Measurements from ENCODE around the gene USP4.
"Not testable (repeated sequence)": the region's sequence is repeated elsewhere in the genome, so short reads cannot be mapped to it uniquely, and the experiment has no call there.

The USP4 gene

GRCh38 chr3:49339941-49340800, at the start of gene USP4:
Gene USP4 (minus strand): TSS chr3:49340053. CDS start chr3:49340024, 29 bp downstream.
- DNase-seq (ENCODE audit: low spot score) = peak; percentile 88

- no peak for DNase-seq (ENCODE audit: low spot score)
Observed at GRCh38 chr3:49389297-49389696, 49.4 kb upstream of the USP4 start.

- DNase-seq (ENCODE audit: low spot score) = no peak
Observed at GRCh38 chr3:49388289-49388820, 48.5 kb upstream of the USP4 start.

- DNase-seq (ENCODE audit: low spot score) = no peak
Observed at GRCh38 chr3:49387721-49388120, 47.9 kb upstream of the USP4 start.

- DNase-seq (ENCODE audit: low spot score) = no peak
Observed at GRCh38 chr3:49386056-49386756, 46.4 kb upstream of the USP4 start.

- no peak for DNase-seq (ENCODE audit: low spot score)
Observed at GRCh38 chr3:49385617-49386016, 45.8 kb upstream of the USP4 start.

GRCh38 chr3:49383387-49383786, 43.5 kb upstream of the USP4 start:
- no peak for DNase-seq (ENCODE audit: low spot score)

- no peak for DNase-seq (ENCODE audit: low spot score)
Observed at GRCh38 chr3:49378249-49378895, 38.5 kb upstream of the USP4 start.

GRCh38 chr3:49377483-49377882, 37.6 kb upstream of the USP4 start:
- no peak for DNase-seq (ENCODE audit: low spot score)

GRCh38 chr3:49371946-49372345, 32.1 kb upstream of the USP4 start:
- DNase-seq (ENCODE audit: low spot score) = no peak

GRCh38 chr3:49370585-49371290, 30.9 kb upstream of the USP4 start:
- DNase-seq (ENCODE audit: low spot score) = no peak

- DNase-seq (ENCODE audit: low spot score) = no peak
Observed at GRCh38 chr3:49362561-49362960, 22.7 kb upstream of the USP4 start.

GRCh38 chr3:49359623-49360022, 19.8 kb upstream of the USP4 start:
- DNase-seq (ENCODE audit: low spot score) = no peak

GRCh38 chr3:49358884-49359225, 19.0 kb upstream of the USP4 start:
- no peak for DNase-seq (ENCODE audit: low spot score)

- peak; percentile 85 for DNase-seq (ENCODE audit: low spot score)
Observed at GRCh38 chr3:49358217-49358883, 18.5 kb upstream of the USP4 start, which contains the start of gene GPX1. Gene GPX1 (minus strand): TSS chr3:49358353. CDS start chr3:49358278, 75 bp downstream.

- DNase-seq (ENCODE audit: low spot score) = not testable (repeated sequence)
Observed at GRCh38 chr3:49357443-49358216, 17.8 kb upstream of the USP4 start.

GRCh38 chr3:49357095-49357442, 17.2 kb upstream of the USP4 start:
- not testable (repeated sequence) for DNase-seq (ENCODE audit: low spot score)

- DNase-seq (ENCODE audit: low spot score) = no peak
Observed at GRCh38 chr3:49352890-49353421, 13.1 kb upstream of the USP4 start.

GRCh38 chr3:49352281-49352680, 12.4 kb upstream of the USP4 start:
- DNase-seq (ENCODE audit: low spot score) = no peak

- DNase-seq (ENCODE audit: low spot score) = no peak
Observed at GRCh38 chr3:49351521-49352011, 11.7 kb upstream of the USP4 start.
